UCSD-AML1 (cell line): Measurements from ENCODE around the gene BBS5.
"Not testable (repeated sequence)": the region's sequence is repeated elsewhere in the genome, so short reads cannot be mapped to it uniquely, and the experiment has no call there.

ENCODE experiments used
- DNase-seq: peaks from one replicate; lab custom pipeline; 2025; ENCODE audit not compliant: unreplicated experiment; lab: John Stamatoyannopoulos, UW

The BBS5 gene

GRCh38 chr2:169539460-169539859 lies 60.2 kb downstream of the BBS5 start:
- not testable (repeated sequence) for DNase-seq

DNA sequence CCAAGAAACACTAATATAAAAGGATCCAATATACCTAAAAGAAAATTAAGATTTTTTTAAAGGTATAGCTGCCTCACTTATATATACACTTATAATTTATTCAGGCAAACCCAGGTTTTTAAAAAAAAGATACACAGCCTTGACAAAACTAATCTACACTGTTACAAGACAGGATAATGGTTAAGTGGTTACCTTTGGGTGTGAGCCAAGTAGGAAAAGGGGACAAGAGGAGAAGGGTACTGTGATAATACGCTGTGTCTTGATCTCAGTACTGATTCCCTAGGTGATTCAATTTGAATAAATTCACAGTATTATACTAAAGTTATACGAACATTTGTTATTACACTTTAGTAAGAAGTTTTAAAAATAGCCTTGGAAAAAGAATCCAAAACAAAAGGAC lies 60.9 kb downstream of the BBS5 start:
- DNase-seq: no peak

- DNase-seq: no peak
These were observed 63.1 kb downstream of the BBS5 start for GRCh38 chr2:169542433-169542832.

- DNase-seq: no peak
These were observed 67.5 kb downstream of the BBS5 start for GRCh38 chr2:169546756-169547155.
